Fibroblast of lung (primary cell): Measurements from ENCODE around the gene ACSS3.

Experiments used
- CTCF ChIP-seq, 2 donors: IDR thresholded peaks in 1 of 2; conservative IDR thresholded peaks in 1 of 2; 1 replicate in 1 of 2; 2 replicates in 1 of 2; pipeline ENCODE4 v1.5.1; 2011 to 2012; ENCODE audit warnings: low read length in 2 of 2, control low read depth in 1 of 2, inconsistent platforms in 1 of 2, low read depth in 1 of 2, mild to moderate bottlenecking in 1 of 2
- EZH2 ChIP-seq: IDR thresholded peaks from 2 replicates; pipeline ENCODE4 v1.5.1; 2012; ENCODE audit warnings: low read length, control low read depth, mild to moderate bottlenecking; ENCODE audit errors: missing control alignments

GRCh38 chr12:81216739-81217138 lies 138.9 kb downstream of the ACSS3 start:
- no peak for TF ChIP-seq CTCF (conservative IDR thresholded peaks at IDR 0.05 in 1 of 2, IDR thresholded peaks at IDR 0.05 in 1 of 2; ENCODE audit: low read depth in 1 of 2, low read length in 2 of 2)
- no peak for TF ChIP-seq EZH2
